ENCODE measurements around the gene RGS14.

The RGS14 gene

DNA sequence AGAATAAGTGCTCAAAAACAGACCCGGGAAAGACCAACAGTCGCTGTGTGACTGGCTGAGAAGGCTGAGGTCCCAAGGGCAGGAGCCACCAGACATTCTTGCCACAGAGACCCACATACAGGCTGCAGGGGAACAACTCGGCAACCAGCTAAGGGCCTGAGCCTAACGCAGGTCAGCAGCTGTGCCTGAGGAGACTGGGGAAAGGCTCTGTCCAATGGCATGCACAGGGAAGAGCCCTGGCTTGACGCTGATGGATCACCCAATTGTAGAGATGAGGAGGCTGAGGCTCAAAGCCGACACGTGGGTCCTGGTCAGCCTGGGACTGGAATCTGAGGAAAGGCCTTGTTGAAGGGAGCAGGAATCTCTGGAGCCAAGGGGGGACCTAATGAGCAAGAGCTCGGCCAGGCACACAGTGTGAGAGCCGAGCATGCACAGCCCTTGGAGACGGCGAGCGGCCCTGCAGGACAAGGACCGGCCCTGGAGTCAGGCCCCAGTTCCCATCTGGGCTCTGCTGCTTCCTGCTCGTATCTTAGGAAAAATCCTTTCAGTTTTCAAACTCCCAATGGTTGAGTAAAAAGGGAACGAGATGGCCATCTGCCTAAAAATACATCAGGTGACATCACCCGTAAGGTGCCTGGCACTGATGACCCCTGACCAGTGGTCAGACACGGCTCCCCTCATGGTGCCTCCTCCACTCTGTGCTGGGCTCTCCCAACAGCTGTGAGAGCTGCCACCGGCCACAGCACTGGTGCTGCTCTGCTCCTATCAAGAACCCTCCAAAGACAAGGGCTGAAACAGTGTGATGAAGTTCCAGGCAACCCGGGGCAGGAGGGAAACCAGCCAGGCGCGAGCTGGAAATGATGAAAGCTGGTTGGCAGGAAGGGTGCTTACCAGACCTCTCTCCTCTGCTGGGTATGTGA is 22.7 kb upstream of the RGS14 start:
- Histone ChIP-seq H3K9ac (ENCODE audit: low read length) (no peak overlapping the region), H2AFZ (ENCODE audit: low read depth, low read length, severe bottlenecking) (no peak overlapping the region), H3K36me3 (ENCODE audit: low read length) (0 out of 2 replicates have a peak, but pooled peaks cover 7% of the 10 kb centered on the region), H3K9me3 (ENCODE audit: insufficient read depth, low read length) (no peaks in the 10 kb centered on the region), H3K27ac (ENCODE audit: low read depth, low read length) (no peak overlapping the region), H3K79me2 (ENCODE audit: insufficient read depth, low read length) (peaks cover 14% of the 10 kb centered on the region), H3K9me2 (replicated peaks; ENCODE audit: insufficient read depth, low read length) (no peaks in the 10 kb centered on the region), H3F3A (ENCODE audit: insufficient read depth) (no peaks in the 10 kb centered on the region), H3K4me3 (ENCODE audit: insufficient read depth, low read length, poor library complexity, severe bottlenecking) (no peak overlapping the region), H4K20me1 (ENCODE audit: low read depth, low read length) (no peaks in the 10 kb centered on the region), H3K27me3 (ENCODE audit: low read length) (no peaks in the 10 kb centered on the region), H3K4me2 (ENCODE audit: low read depth, low read length, poor library complexity, severe bottlenecking) (no peak overlapping the region)
- TF ChIP-seq EZH2phosphoT487 (conservative IDR thresholded peaks at IDR 0.05; ENCODE audit: low read length), result no peak
- TF ChIP-seq, protein P1, sequence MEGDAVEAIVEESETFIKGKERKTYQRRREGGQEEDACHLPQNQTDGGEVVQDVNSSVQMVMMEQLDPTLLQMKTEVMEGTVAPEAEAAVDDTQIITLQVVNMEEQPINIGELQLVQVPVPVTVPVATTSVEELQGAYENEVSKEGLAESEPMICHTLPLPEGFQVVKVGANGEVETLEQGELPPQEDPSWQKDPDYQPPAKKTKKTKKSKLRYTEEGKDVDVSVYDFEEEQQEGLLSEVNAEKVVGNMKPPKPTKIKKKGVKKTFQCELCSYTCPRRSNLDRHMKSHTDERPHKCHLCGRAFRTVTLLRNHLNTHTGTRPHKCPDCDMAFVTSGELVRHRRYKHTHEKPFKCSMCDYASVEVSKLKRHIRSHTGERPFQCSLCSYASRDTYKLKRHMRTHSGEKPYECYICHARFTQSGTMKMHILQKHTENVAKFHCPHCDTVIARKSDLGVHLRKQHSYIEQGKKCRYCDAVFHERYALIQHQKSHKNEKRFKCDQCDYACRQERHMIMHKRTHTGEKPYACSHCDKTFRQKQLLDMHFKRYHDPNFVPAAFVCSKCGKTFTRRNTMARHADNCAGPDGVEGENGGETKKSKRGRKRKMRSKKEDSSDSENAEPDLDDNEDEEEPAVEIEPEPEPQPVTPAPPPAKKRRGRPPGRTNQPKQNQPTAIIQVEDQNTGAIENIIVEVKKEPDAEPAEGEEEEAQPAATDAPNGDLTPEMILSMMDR (IDR thresholded peaks at IDR 0.05; ENCODE audit: insufficient read depth, low read length, poor library complexity, severe bottlenecking), result no peak

DNA sequence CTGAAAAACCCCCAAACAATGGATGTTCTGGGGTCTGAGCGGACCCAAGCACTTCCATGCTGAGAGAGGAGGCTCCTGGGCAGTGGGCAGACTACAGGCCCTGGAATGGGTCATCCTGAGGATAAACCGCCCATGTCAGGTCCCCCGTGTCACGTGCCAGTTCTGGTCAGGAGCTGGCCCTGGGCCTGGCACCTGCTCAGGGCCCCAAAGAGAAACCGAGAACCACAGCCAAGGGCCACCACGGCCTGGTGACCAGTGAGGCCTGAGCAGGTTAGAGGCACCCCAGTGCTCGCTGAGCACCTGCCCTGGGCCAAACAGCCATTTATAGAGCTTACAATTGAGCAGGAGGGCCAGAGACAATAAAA is 22.0 kb upstream of the RGS14 start:
- H3K4me3 ChIP-seq (ENCODE audit: insufficient read depth, low read length, poor library complexity, severe bottlenecking), result no peak overlapping the region
- no peaks in the 10 kb centered on the region for H3F3A ChIP-seq (ENCODE audit: insufficient read depth)
- H3K9me3 ChIP-seq (ENCODE audit: insufficient read depth, low read length), result no peaks in the 10 kb centered on the region
- no peaks in the 10 kb centered on the region for H3K27me3 ChIP-seq (ENCODE audit: low read length)
- no peaks in the 10 kb centered on the region for H4K20me1 ChIP-seq (ENCODE audit: low read depth, low read length)
- no peak overlapping the region for H2AFZ ChIP-seq (ENCODE audit: low read depth, low read length, severe bottlenecking)
- no peak overlapping the region for H3K27ac ChIP-seq (ENCODE audit: low read depth, low read length)
- no peak overlapping the region for H3K4me2 ChIP-seq (ENCODE audit: low read depth, low read length, poor library complexity, severe bottlenecking)
- H3K9me2 ChIP-seq (replicated peaks; ENCODE audit: insufficient read depth, low read length), result no peaks in the 10 kb centered on the region
- no peak for TF ChIP-seq EZH2phosphoT487 (conservative IDR thresholded peaks at IDR 0.05; ENCODE audit: low read length)
- TF ChIP-seq, protein P1 (IDR thresholded peaks at IDR 0.05; ENCODE audit: insufficient read depth, low read length, poor library complexity, severe bottlenecking), result no peak
- peaks cover 18% of the 10 kb centered on the region for H3K79me2 ChIP-seq (ENCODE audit: insufficient read depth, low read length)
- 0 out of 2 replicates have a peak, but pooled peaks cover 7% of the 10 kb centered on the region for H3K36me3 ChIP-seq (ENCODE audit: low read length)
- no peak overlapping the region for H3K9ac ChIP-seq (ENCODE audit: low read length)

DNA sequence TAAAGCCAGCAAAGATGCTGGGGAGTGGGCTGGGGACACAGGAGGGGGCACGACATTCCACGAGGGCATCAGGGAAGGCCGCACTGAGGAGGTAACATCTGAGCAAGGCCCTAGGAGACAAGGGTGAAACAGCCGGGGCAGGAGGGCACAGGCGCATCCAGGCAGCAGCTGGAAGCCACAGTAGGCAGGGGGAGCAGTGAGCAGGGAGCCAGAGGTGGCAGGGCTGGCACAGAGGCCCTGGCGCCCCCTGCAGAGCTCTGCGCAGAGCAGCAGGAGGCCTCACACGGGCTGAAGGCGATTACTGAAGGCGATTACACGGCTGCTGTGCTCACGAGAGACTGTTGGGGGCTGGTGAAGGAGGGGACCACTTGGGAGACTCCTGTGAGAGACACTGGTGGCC is 21.6 kb upstream of the RGS14 start:
- TF ChIP-seq EZH2phosphoT487 (conservative IDR thresholded peaks at IDR 0.05; ENCODE audit: low read length), result no peak
- TF ChIP-seq, protein P1 (IDR thresholded peaks at IDR 0.05; ENCODE audit: insufficient read depth, low read length, poor library complexity, severe bottlenecking), result peak; percentile 24
- H3K4me3 ChIP-seq (ENCODE audit: insufficient read depth, low read length, poor library complexity, severe bottlenecking), result no peak overlapping the region
- H3F3A ChIP-seq (ENCODE audit: insufficient read depth), result no peaks in the 10 kb centered on the region
- H3K9ac ChIP-seq (ENCODE audit: low read length), result no peak overlapping the region
- no peaks in the 10 kb centered on the region for H3K27me3 ChIP-seq (ENCODE audit: low read length)
- H3K36me3 ChIP-seq (ENCODE audit: low read length), result 0 out of 2 replicates have a peak, but pooled peaks cover 7% of the 10 kb centered on the region
- H3K9me3 ChIP-seq (ENCODE audit: insufficient read depth, low read length), result no peaks in the 10 kb centered on the region
- no peaks in the 10 kb centered on the region for H3K9me2 ChIP-seq (replicated peaks; ENCODE audit: insufficient read depth, low read length)
- no peak overlapping the region for H3K4me2 ChIP-seq (ENCODE audit: low read depth, low read length, poor library complexity, severe bottlenecking)
- peaks cover 18% of the 10 kb centered on the region for H3K79me2 ChIP-seq (ENCODE audit: insufficient read depth, low read length)
- no peak overlapping the region for H2AFZ ChIP-seq (ENCODE audit: low read depth, low read length, severe bottlenecking)
- no peak overlapping the region for H3K27ac ChIP-seq (ENCODE audit: low read depth, low read length)
- no peaks in the 10 kb centered on the region for H4K20me1 ChIP-seq (ENCODE audit: low read depth, low read length)
